PC-9 (cell line): ENCODE measurements around the gene RLIM. TPM values are rescaled to one million over a fixed set of nuclear protein-coding genes. Genes with fewer than 3 reads are reported as not detected.
A peak's percentile ranks its signal among the peaks of the same experiment; 100 is the strongest.
"Not testable (repeated sequence)": the region's sequence is repeated elsewhere in the genome, so short reads cannot be mapped to it uniquely, and the experiment has no call there.

Experiments
- Bru-seq: library from RNA; stranded (reverse); fragments of 400-500 nt; gene quantifications from one replicate; lab custom pipeline; 2021; lab: Mats Ljungman, UMichigan
- BruChase-seq, 2 experiments: library from RNA; stranded (reverse); fragments of 400-500 nt; gene quantifications; one replicate each; lab custom pipeline; 2021; lab: Mats Ljungman, UMichigan
- BruUV-seq: library from RNA; stranded (reverse); fragments of 400-500 nt; replicated peaks from 2 replicates; lab custom pipeline; 2021; lab: Mats Ljungman, UMichigan
- CTCF ChIA-PET: fragments of 300-600 bp; sonication (Branson Sonifier 250); formaldehyde crosslinking; loops from one replicate; lab custom pipeline; 2022; ENCODE audit warnings: antibody characterized with exemption; lab: Charles Lee
- POLR2A ChIA-PET: fragments of 300-600 bp; sonication (Branson Sonifier 250); formaldehyde crosslinking; loops from one replicate; lab custom pipeline; 2022; ENCODE audit warnings: antibody characterized with exemption; ENCODE audit not compliant: unreplicated experiment; lab: Charles Lee
- DNase-seq, 2 experiments: peaks; one replicate each; pipeline versions ENCODE4 v3.0.0 to v3.0.0-alpha.2; 2015 to 2022; ENCODE audit warnings: mixed read lengths in 1 of 2
- H2AFZ ChIP-seq: fragments of 200-600 bp; sonication (generic); 2 replicates; pipeline ENCODE4 v1.8.1; 2017; ENCODE audit warnings: antibody characterized with exemption
- H3F3A ChIP-seq: fragments of 200-600 bp; sonication (generic); 2 replicates; pipeline ENCODE4 v1.8.1; 2017; ENCODE audit warnings: antibody characterized with exemption, mild to moderate bottlenecking, low read depth; ENCODE audit not compliant: insufficient read depth
- H3K27ac ChIP-seq: fragments of 200-600 bp; sonication (generic); 2 replicates; pipeline ENCODE4 v1.6.1; 2016; ENCODE audit warnings: mixed run types
- H3K27me3 ChIP-seq: fragments of 200-600 bp; sonication (generic); 2 replicates; pipeline ENCODE4 v1.6.1; 2016; ENCODE audit warnings: low read depth, mixed run types; ENCODE audit not compliant: insufficient read depth
- H3K36me3 ChIP-seq: fragments of 200-600 bp; sonication (generic); 2 replicates; pipeline ENCODE4 v1.6.1; 2016; ENCODE audit warnings: low read depth, mixed run types
- H3K4me1 ChIP-seq: fragments of 200-600 bp; sonication (generic); replicated peaks from 2 replicates; pipeline ENCODE4 v1.6.1; 2016; ENCODE audit warnings: mixed run types; ENCODE audit not compliant: insufficient read depth
- H3K4me2 ChIP-seq: fragments of 200-600 bp; sonication (generic); 2 replicates; pipeline ENCODE4 v1.6.1; 2017; ENCODE audit warnings: mixed run types
- H3K4me3 ChIP-seq: fragments of 200-600 bp; sonication (generic); 2 replicates; pipeline ENCODE4 v1.6.1; 2016; ENCODE audit warnings: mixed run types
- H3K79me2 ChIP-seq: fragments of 200-600 bp; sonication (generic); 2 replicates; pipeline ENCODE4 v1.6.1; 2017; ENCODE audit warnings: low read depth, mixed run types
- H3K9me2 ChIP-seq: fragments of 200-600 bp; sonication (generic); 2 replicates; pipeline ENCODE4 v1.8.1; 2017; ENCODE audit warnings: mild to moderate bottlenecking; ENCODE audit not compliant: insufficient read depth
- H3K9me3 ChIP-seq: fragments of 200-600 bp; sonication (generic); 2 replicates; pipeline ENCODE4 v1.8.1; 2016; ENCODE audit warnings: low read depth; ENCODE audit not compliant: insufficient read depth
- H4K20me1 ChIP-seq: fragments of 200-600 bp; sonication (generic); 2 replicates; pipeline ENCODE4 v1.8.1; 2017; ENCODE audit not compliant: insufficient read depth
- EZH2 ChIP-seq: fragments of 200-600 bp; sonication (generic); IDR thresholded peaks from 2 replicates; pipeline ENCODE4 v1.8.0; 2017; ENCODE audit warnings: antibody characterized with exemption, low read depth
- intact Hi-C: fragments of 100-400 bp; cut with micrococcal nuclease; formaldehyde crosslinking; loops from one replicate; pipeline ENCODE4 v1.10.0; 2022; ENCODE audit not compliant: unreplicated experiment
- long read RNA-seq: library from polyadenylated mRNA; stranded (forward); transcript quantifications from one replicate; pipeline ENCODE4 v2.0.0, GENCODE V29; 2022
- total RNA-seq: library from RNA; stranded (reverse); gene quantifications from 2 replicates; pipeline ENCODE4 v1.2.3, GENCODE V29; 2021
- TF ChIP-seq, protein P1 (sequence below): fragments of 200-600 bp; sonication (generic); conservative IDR thresholded peaks from 2 replicates; pipeline ENCODE4 v1.6.1; 2017; ENCODE audit warnings: mixed run types, antibody characterized with exemption, mild to moderate bottlenecking, moderate library complexity

The RLIM gene
- total RNA-seq (30.1 and 32.9 TPM in 2 replicates), Bru-seq, nascent RNA (percentile 94 among the genes with signal in this experiment), BruChase-seq, experiment 1, labeled RNA remaining after a 2-hour chase (percentile 94 among the genes with signal in this experiment), BruChase-seq, experiment 2, labeled RNA remaining after a 6-hour chase (percentile 96 among the genes with signal in this experiment)
- long read RNA-seq, full-length matches to known transcripts = 7 of 16 reads
- long read RNA-seq, partial matches to known transcripts = 0 of 16 reads
- long read RNA-seq, other reads (novel, unspliced or antisense) = 9 of 16 reads

GRCh38 chrX:74614093-74614909, at the start of gene RLIM:
TSS of gene RLIM (minus strand) at chrX:74614624. CDS start at chrX:74595977, 18,647 bp downstream.
- peak; percentile 90 to 92 for DNase-seq
- peaks cover 54% of the 10 kb centered on the region for H3K79me2 ChIP-seq
- H3K4me2 ChIP-seq = peak within 1 kb of the TSS; percentile 87
- TF ChIP-seq EZH2 = no peak
- TF ChIP-seq, protein P1, sequence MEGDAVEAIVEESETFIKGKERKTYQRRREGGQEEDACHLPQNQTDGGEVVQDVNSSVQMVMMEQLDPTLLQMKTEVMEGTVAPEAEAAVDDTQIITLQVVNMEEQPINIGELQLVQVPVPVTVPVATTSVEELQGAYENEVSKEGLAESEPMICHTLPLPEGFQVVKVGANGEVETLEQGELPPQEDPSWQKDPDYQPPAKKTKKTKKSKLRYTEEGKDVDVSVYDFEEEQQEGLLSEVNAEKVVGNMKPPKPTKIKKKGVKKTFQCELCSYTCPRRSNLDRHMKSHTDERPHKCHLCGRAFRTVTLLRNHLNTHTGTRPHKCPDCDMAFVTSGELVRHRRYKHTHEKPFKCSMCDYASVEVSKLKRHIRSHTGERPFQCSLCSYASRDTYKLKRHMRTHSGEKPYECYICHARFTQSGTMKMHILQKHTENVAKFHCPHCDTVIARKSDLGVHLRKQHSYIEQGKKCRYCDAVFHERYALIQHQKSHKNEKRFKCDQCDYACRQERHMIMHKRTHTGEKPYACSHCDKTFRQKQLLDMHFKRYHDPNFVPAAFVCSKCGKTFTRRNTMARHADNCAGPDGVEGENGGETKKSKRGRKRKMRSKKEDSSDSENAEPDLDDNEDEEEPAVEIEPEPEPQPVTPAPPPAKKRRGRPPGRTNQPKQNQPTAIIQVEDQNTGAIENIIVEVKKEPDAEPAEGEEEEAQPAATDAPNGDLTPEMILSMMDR = no peak
- intact Hi-C loops = no loop called here
- peak within 1 kb of the TSS; percentile 90 for H3K27ac ChIP-seq
- H3K9me3 ChIP-seq = no peaks in the 10 kb centered on the region
- TSS peak; percentile 46 for BruUV-seq
- H3K36me3 ChIP-seq = peaks cover 9% of the 10 kb centered on the region; the same call in 1 of the 2 replicates
- ChIA-PET POLR2A (interaction anchor here (0.7 kb wide), 1 partner anchor 165 kb away, joined by 4 read pairs; no protein-coding TSS in a partner anchor), CTCF (interaction anchor here (0.6 kb wide), 1 partner anchor 693 kb away, joined by 5 read pairs; no protein-coding TSS in a partner anchor)
- H3K4me3 ChIP-seq = peak within 1 kb of the TSS; percentile 80
- no peaks in the 10 kb centered on the region for H3F3A ChIP-seq
- H3K9me2 ChIP-seq = no peaks in the 10 kb centered on the region
- H3K27me3 ChIP-seq = no peaks in the 10 kb centered on the region
- H4K20me1 ChIP-seq = no peaks in the 10 kb centered on the region
- H3K4me1 ChIP-seq = peaks cover 6% of the 10 kb centered on the region; the same call in 1 of the 2 replicates
- H2AFZ ChIP-seq = peak within 1 kb of the TSS; percentile 97

DNA sequence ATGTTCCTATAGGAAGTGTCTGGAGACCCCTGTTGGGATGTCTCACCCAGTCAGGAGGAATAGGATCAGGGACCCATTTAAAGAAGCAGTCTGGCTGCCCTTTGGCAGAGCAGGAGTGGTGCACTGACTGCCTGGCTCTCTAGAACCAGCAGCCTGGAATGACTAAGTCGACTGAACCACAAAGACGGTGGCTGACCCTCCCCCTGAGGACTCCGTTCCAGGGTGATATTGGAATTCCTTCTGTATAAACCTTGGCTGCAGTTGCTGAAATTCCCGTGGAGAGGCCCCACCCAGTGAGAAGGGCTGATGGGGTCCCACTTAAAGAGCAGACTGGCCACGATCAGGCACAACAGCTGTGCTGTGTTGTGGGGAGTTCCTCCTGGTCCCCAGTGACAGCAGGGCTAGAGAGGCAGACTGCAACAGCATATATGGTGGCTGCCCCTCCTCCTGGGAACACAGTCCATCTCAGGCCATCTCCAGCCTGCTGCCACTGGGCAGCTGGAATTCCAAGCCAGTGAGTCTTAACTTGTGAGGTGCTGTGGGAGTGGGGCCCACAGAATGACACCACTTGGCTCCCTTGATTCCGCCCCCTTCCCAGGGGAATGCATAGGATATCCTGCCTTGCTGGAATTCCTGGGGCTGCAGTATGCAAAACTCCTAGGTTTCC, 41.8 kb upstream of the RLIM start:
- intact Hi-C loops = no loop called here
- no peak overlapping the region for H2AFZ ChIP-seq

DNA sequence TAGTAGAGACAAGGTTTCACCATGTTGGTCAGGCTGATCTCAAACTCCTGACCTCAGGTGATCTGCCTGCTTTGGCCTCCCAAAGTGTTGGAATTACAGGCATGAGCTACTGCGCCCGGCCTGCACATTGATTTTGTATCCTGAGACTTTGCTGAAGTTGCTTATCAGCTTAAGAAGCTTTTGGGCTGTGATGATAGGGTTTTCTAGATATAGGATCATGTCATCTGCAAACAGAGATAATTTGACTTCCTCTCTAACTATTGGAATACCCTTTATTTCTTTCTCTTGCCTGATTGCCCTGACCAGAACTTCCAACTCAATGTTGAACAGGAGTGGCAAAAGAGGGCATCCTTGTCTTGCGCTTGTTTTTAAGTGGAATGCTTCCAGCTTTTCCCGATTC, 40.5 kb upstream of the RLIM start:
- H3K27me3 ChIP-seq = peaks cover 14% of the 10 kb centered on the region
- H3K4me2 ChIP-seq, H4K20me1 ChIP-seq, CTCF ChIA-PET, H3K4me3 ChIP-seq, H3K4me1 ChIP-seq, H3F3A ChIP-seq, H3K36me3 ChIP-seq, H3K9me2 ChIP-seq, intact Hi-C loops, POLR2A ChIA-PET, H3K79me2 ChIP-seq, H3K27ac ChIP-seq, H3K9me3 ChIP-seq, H2AFZ ChIP-seq, DNase-seq, BruUV-seq: not testable (repeated sequence)

More for the DNA sequence above, 41.8 kb upstream of the RLIM start:
- Histone ChIP-seq H3K4me3 (no peak overlapping the region), H3K9me2 (no peaks in the 10 kb centered on the region), H3K27me3 (peaks cover 14% of the 10 kb centered on the region), H3K9me3 (no peaks in the 10 kb centered on the region), H3K4me2 (no peak overlapping the region), H3K36me3 (no peaks in the 10 kb centered on the region), H3K79me2 (no peaks in the 10 kb centered on the region), H3K4me1 (no peaks in the 10 kb centered on the region), H3F3A (no peaks in the 10 kb centered on the region), H4K20me1 (no peaks in the 10 kb centered on the region), H3K27ac (no peak overlapping the region)
- TF ChIP-seq, protein P1 = no peak
- TF ChIP-seq EZH2 = no peak
- ChIA-PET POLR2A (no interaction called here), CTCF (no interaction called here)
- DNase-seq = no peak
- BruUV-seq = no TSS peak
